Effector memory CD4-positive, alpha-beta T cell (primary cell): ENCODE data around the gene PDE3B.

Source experiments
- DNase-seq, 3 donors: peaks; one replicate each; pipeline ENCODE4 v3.0.0-alpha.2; 2020
- H3K27ac ChIP-seq: 2 replicates; pipeline ENCODE4 v1.7.0; 2013; ENCODE audit warnings: mild to moderate bottlenecking, low read length, moderate library complexity; ENCODE audit not compliant: insufficient read depth, poor library complexity, severe bottlenecking
- H3K27me3 ChIP-seq: replicated peaks from 2 replicates; pipeline ENCODE4 v1.7.0; 2013; ENCODE audit warnings: mild to moderate bottlenecking, low read length; ENCODE audit not compliant: insufficient read depth, control insufficient read depth, poor library complexity, severe bottlenecking
- H3K36me3 ChIP-seq: 2 replicates; pipeline ENCODE4 v1.7.0; 2013; ENCODE audit warnings: mild to moderate bottlenecking, low read length, moderate library complexity; ENCODE audit not compliant: control insufficient read depth, insufficient read depth
- H3K4me1 ChIP-seq: 2 replicates; pipeline ENCODE4 v1.7.0; 2013; ENCODE audit warnings: low read length, mild to moderate bottlenecking; ENCODE audit not compliant: control insufficient read depth, insufficient read depth, poor library complexity, severe bottlenecking
- H3K4me3 ChIP-seq: 2 replicates; pipeline ENCODE4 v1.7.0; 2013; ENCODE audit warnings: low read length, low read depth, mild to moderate bottlenecking; ENCODE audit not compliant: insufficient read depth, poor library complexity, severe bottlenecking
- H3K9me3 ChIP-seq: 2 replicates; pipeline ENCODE4 v1.7.0; 2013; ENCODE audit warnings: mild to moderate bottlenecking, low read length, moderate library complexity; ENCODE audit not compliant: control insufficient read depth

PDE3B gene

GRCh38 chr11:14818779-14819178 is 175.2 kb downstream of the PDE3B start:
- Histone ChIP-seq H3K27ac (no peak overlapping the region), H3K9me3 (no peaks in the 10 kb centered on the region), H3K36me3 (peaks cover 27% of the 10 kb centered on the region), H3K4me1 (no peaks in the 10 kb centered on the region), H3K4me3 (no peak overlapping the region), H3K27me3 (no peaks in the 10 kb centered on the region)
- no peak for DNase-seq

- Histone ChIP-seq H3K27ac (no peak overlapping the region), H3K36me3 (peaks cover 26% of the 10 kb centered on the region), H3K4me3 (no peak overlapping the region), H3K4me1 (no peaks in the 10 kb centered on the region), H3K27me3 (no peaks in the 10 kb centered on the region), H3K9me3 (no peaks in the 10 kb centered on the region)
- DNase-seq, result no peak
Measured at GRCh38 chr11:14819596-14819995, 176.0 kb downstream of the PDE3B start.

- H3K9me3 ChIP-seq, result no peaks in the 10 kb centered on the region
- H3K36me3 ChIP-seq, result peaks cover 18% of the 10 kb centered on the region
- H3K27me3 ChIP-seq, result no peaks in the 10 kb centered on the region
- H3K4me1 ChIP-seq, result no peaks in the 10 kb centered on the region
- DNase-seq, result no peak
- H3K4me3 ChIP-seq, result no peak overlapping the region
- no peak overlapping the region for H3K27ac ChIP-seq
Measured at GRCh38 chr11:14821031-14821430, 177.4 kb downstream of the PDE3B start.

- peaks cover 7% of the 10 kb centered on the region for H3K36me3 ChIP-seq
- H3K27ac ChIP-seq, result no peak overlapping the region
- no peaks in the 10 kb centered on the region for H3K27me3 ChIP-seq
- H3K4me1 ChIP-seq, result no peaks in the 10 kb centered on the region
- no peak overlapping the region for H3K4me3 ChIP-seq
- no peaks in the 10 kb centered on the region for H3K9me3 ChIP-seq
- no peak for DNase-seq
Measured at GRCh38 chr11:14826600-14826999, 183.0 kb downstream of the PDE3B start.

- H3K27me3 ChIP-seq, result no peaks in the 10 kb centered on the region
- H3K4me1 ChIP-seq, result no peaks in the 10 kb centered on the region
- H3K27ac ChIP-seq, result no peak overlapping the region
- H3K36me3 ChIP-seq, result peaks cover 18% of the 10 kb centered on the region
- no peak overlapping the region for H3K4me3 ChIP-seq
- H3K9me3 ChIP-seq, result no peaks in the 10 kb centered on the region
- no peak for DNase-seq
Measured at GRCh38 chr11:14835496-14836492, 192.2 kb downstream of the PDE3B start.

- Histone ChIP-seq H3K27ac (no peak overlapping the region), H3K4me1 (no peaks in the 10 kb centered on the region), H3K9me3 (no peaks in the 10 kb centered on the region), H3K36me3 (peaks cover 18% of the 10 kb centered on the region), H3K4me3 (no peak overlapping the region), H3K27me3 (no peaks in the 10 kb centered on the region)
- no peak for DNase-seq
Measured at GRCh38 chr11:14842002-14842401, 198.4 kb downstream of the PDE3B start.

- H3K9me3 ChIP-seq, result no peaks in the 10 kb centered on the region
- H3K36me3 ChIP-seq, result peaks cover 5% of the 10 kb centered on the region
- no peaks in the 10 kb centered on the region for H3K27me3 ChIP-seq
- H3K4me3 ChIP-seq, result no peak overlapping the region
- no peak overlapping the region for H3K27ac ChIP-seq
- DNase-seq, result no peak
- H3K4me1 ChIP-seq, result no peaks in the 10 kb centered on the region
Measured at GRCh38 chr11:14852571-14853177, 209.1 kb downstream of the PDE3B start.

- DNase-seq, result no peak
- no peaks in the 10 kb centered on the region for H3K9me3 ChIP-seq
- H3K36me3 ChIP-seq, result peaks cover 5% of the 10 kb centered on the region
- H3K4me1 ChIP-seq, result no peaks in the 10 kb centered on the region
- no peak overlapping the region for H3K4me3 ChIP-seq
- H3K27me3 ChIP-seq, result no peaks in the 10 kb centered on the region
- H3K27ac ChIP-seq, result no peak overlapping the region
Measured at GRCh38 chr11:14854057-14854456, 210.5 kb downstream of the PDE3B start.

- peaks cover 6% of the 10 kb centered on the region for H3K36me3 ChIP-seq
- no peak overlapping the region for H3K4me3 ChIP-seq
- no peaks in the 10 kb centered on the region for H3K4me1 ChIP-seq
- no peak overlapping the region for H3K27ac ChIP-seq
- no peak for DNase-seq
- no peaks in the 10 kb centered on the region for H3K27me3 ChIP-seq
- no peaks in the 10 kb centered on the region for H3K9me3 ChIP-seq
Measured at GRCh38 chr11:14855890-14856289, 212.3 kb downstream of the PDE3B start.

- H3K27ac ChIP-seq, result no peak overlapping the region
- no peak overlapping the region for H3K4me3 ChIP-seq
- no peak for DNase-seq
- H3K27me3 ChIP-seq, result no peaks in the 10 kb centered on the region
- H3K36me3 ChIP-seq, result peaks cover 21% of the 10 kb centered on the region
- no peaks in the 10 kb centered on the region for H3K4me1 ChIP-seq
- H3K9me3 ChIP-seq, result no peaks in the 10 kb centered on the region
Measured at GRCh38 chr11:14857621-14858020, 214.0 kb downstream of the PDE3B start.
